HepG2 (cell line): Measurements from ENCODE around the gene CDK18. TPM values are rescaled to one million over a fixed set of nuclear protein-coding genes. Genes with fewer than 3 reads are reported as not detected.
A peak's percentile ranks its signal among the peaks of the same experiment; 100 is the strongest.

Experiments
- ATAC-seq: fragments of 200-7000 bp; cut with Tn5 transposase; 3 replicates; pipeline ENCODE4 v1.9.1; 2020; ENCODE audit warnings: mild to moderate bottlenecking, moderate library complexity
- BruUV-seq: library from RNA; stranded (reverse); fragments of 400-500 nt; replicated peaks from 2 replicates; lab custom pipeline; 2021; lab: Mats Ljungman, UMichigan
- CTCF ChIA-PET: fragments of 300-600 bp; formaldehyde crosslinking; extraction: SDS; loops from one replicate; lab custom pipeline; 2021; ENCODE audit warnings: low total read pairs, inconsistent platforms, low intra/inter-chr PET ratio; lab: Yijun Ruan, JAX
- POLR2A ChIA-PET: fragments of 350-600 bp; sonication (Branson Sonifier 250); formaldehyde crosslinking; loops from one replicate; lab custom pipeline; 2020; ENCODE audit warnings: antibody characterized with exemption, inconsistent platforms; lab: Yijun Ruan, JAX
- DNase-seq: peaks from one replicate; pipeline ENCODE4 v3.0.0-alpha.2; 2015; ENCODE audit warnings: low spot score
- FAIRE-seq: peaks from 3 replicates; lab custom pipeline; 2011; peaks lifted over from hg19 to GRCh38; lab: Jason Lieb, UNC
- H2AFZ ChIP-seq: one replicate; pipeline ENCODE4 v1.6.1; 2011; ENCODE audit warnings: low read length, inconsistent platforms
- H3K27ac ChIP-seq: fragments of 300-600 bp; 3 replicates; pipeline ENCODE4 v1.8.0; 2011; ENCODE audit warnings: mixed run types, mild to moderate bottlenecking, mixed read lengths, low read length, inconsistent platforms; ENCODE audit not compliant: insufficient read depth; ENCODE audit errors: extremely low read length
- H3K27me3 ChIP-seq, 2 experiments: fragments of 200-600 bp in 1 of 2; 2 replicates in 1 of 2; 3 replicates in 1 of 2; pipeline versions ENCODE4 v1.6.0 to v1.8.0; 2011; ENCODE audit warnings: low read length in 2 of 2, mild to moderate bottlenecking in 2 of 2, moderate library complexity in 2 of 2, inconsistent platforms in 1 of 2; ENCODE audit not compliant: insufficient read depth in 2 of 2, control insufficient read depth in 1 of 2
- H3K36me3 ChIP-seq, 2 experiments: fragments of 200-600 bp in 1 of 2; replicated peaks in 1 of 2; 2 replicates in 1 of 2; 3 replicates in 1 of 2; pipeline versions ENCODE4 v1.5.1 to v1.8.0; 2011; ENCODE audit warnings: low read length in 2 of 2, inconsistent platforms in 1 of 2; ENCODE audit not compliant: insufficient read depth in 2 of 2, control insufficient read depth in 1 of 2
- H3K4me1 ChIP-seq: 2 replicates; pipeline ENCODE4 v1.5.1; 2012; ENCODE audit warnings: low read length, inconsistent platforms; ENCODE audit not compliant: insufficient read depth
- H3K4me2 ChIP-seq: 2 replicates; pipeline ENCODE4 v1.6.0; 2011; ENCODE audit warnings: low read depth, low read length, inconsistent platforms
- H3K4me3 ChIP-seq, 3 experiments: fragments of 200-600 bp in 1 of 3; sonication (generic), shearing (Covaris generic) in 1 of 3; replicated peaks in 1 of 3; 2 replicates each; pipeline ENCODE4 v1.5.1; 2011 to 2016; ENCODE audit warnings: low read length in 3 of 3, inconsistent platforms in 2 of 3, low read depth in 2 of 3, mild to moderate bottlenecking in 2 of 3, control low read depth in 1 of 3, mixed read lengths in 1 of 3; ENCODE audit not compliant: insufficient read depth in 1 of 3
- H3K79me2 ChIP-seq: one replicate; pipeline ENCODE4 v1.6.1; 2011; ENCODE audit warnings: low read length, inconsistent platforms; ENCODE audit not compliant: insufficient read depth
- H3K9ac ChIP-seq: 2 replicates; pipeline ENCODE4 v1.6.0; 2011; ENCODE audit warnings: mild to moderate bottlenecking, low read depth, low read length, inconsistent platforms; ENCODE audit not compliant: insufficient read depth
- H3K9me3 ChIP-seq: 2 replicates; pipeline ENCODE4 v1.5.1; 2012; ENCODE audit warnings: mild to moderate bottlenecking, low read length
- H4K20me1 ChIP-seq: 2 replicates; pipeline ENCODE4 v1.6.0; 2011; ENCODE audit warnings: inconsistent platforms, mild to moderate bottlenecking, low read length, moderate library complexity; ENCODE audit not compliant: insufficient read depth
- GFI1 ChIP-seq: sonication (generic); formaldehyde crosslinking; IDR thresholded peaks from 2 replicates; pipeline ENCODE4 v1.5.0; 2020; ENCODE audit warnings: missing genetic modification reagents, mild to moderate bottlenecking, borderline replicate concordance
- HMGA1 ChIP-seq: sonication (generic); formaldehyde crosslinking; conservative IDR thresholded peaks from 2 replicates; pipeline ENCODE4 v1.4.0; 2020; ENCODE audit warnings: missing genetic modification reagents
- MAX ChIP-seq: IDR thresholded peaks from 2 replicates; pipeline ENCODE4 v1.6.1; 2012; ENCODE audit warnings: inconsistent platforms
- MNT ChIP-seq: fragments of 450-650 bp; IDR thresholded peaks from 2 replicates; pipeline ENCODE4 v1.6.1; 2016
- XBP1 ChIP-seq: sonication (generic); formaldehyde crosslinking; IDR thresholded peaks from 2 replicates; pipeline ENCODE4 v1.5.0; 2020; ENCODE audit warnings: missing genetic modification reagents
- ZBTB49 ChIP-seq: sonication (generic); formaldehyde crosslinking; IDR thresholded peaks from 2 replicates; pipeline ENCODE4 v1.4.0; 2020; ENCODE audit warnings: missing genetic modification reagents, borderline replicate concordance
- ZFP41 ChIP-seq: sonication (generic); formaldehyde crosslinking; IDR thresholded peaks from 2 replicates; pipeline ENCODE4 v1.4.0; 2020; ENCODE audit warnings: mild to moderate bottlenecking, missing genetic modification reagents, borderline replicate concordance
- ZNF296 ChIP-seq: sonication (generic); formaldehyde crosslinking; conservative IDR thresholded peaks from 2 replicates; pipeline ENCODE4 v1.5.0; 2020; ENCODE audit warnings: mild to moderate bottlenecking, missing genetic modification reagents
- ZNF354B ChIP-seq: sonication (generic); formaldehyde crosslinking; IDR thresholded peaks from 2 replicates; pipeline ENCODE4 v1.8.0; 2022; ENCODE audit warnings: mild to moderate bottlenecking, missing genetic modification reagents
- ZNF782 ChIP-seq: sonication (generic); formaldehyde crosslinking; IDR thresholded peaks from 2 replicates; pipeline ENCODE4 v1.4.0; 2020; ENCODE audit warnings: missing genetic modification reagents, mild to moderate bottlenecking, borderline replicate concordance
- ZSCAN5A ChIP-seq: sonication (generic); formaldehyde crosslinking; IDR thresholded peaks from 2 replicates; pipeline ENCODE4 v1.8.0; 2022; ENCODE audit warnings: mild to moderate bottlenecking, missing genetic modification reagents, borderline replicate concordance
- WGBS: methylation state at CpG from one replicate; pipeline ENCODE4 v1.1.6; 2017; ENCODE audit warnings: low lambda C conversion rate; 5-methylcytosine and 5-hydroxymethylcytosine counted together
- in situ Hi-C: cut with HindIII; loops from 2 replicates; pipeline ENCODE4 v1.10.0; 2017; ENCODE audit warnings: low pct_unique_long_range_greater_than_20kb; ENCODE audit not compliant: extremely low pct_ligation_motif_present
- intact Hi-C: fragments of 100-400 bp; cut with micrococcal nuclease; formaldehyde crosslinking; loops from one replicate; pipeline ENCODE4 v1.10.0; 2022; ENCODE audit not compliant: unreplicated experiment
- polyA plus RNA-seq, 8 experiments: library from polyadenylated mRNA; depleted of rRNA in 3 of 8; stranded (reverse) in 7 of 8; unstranded in 1 of 8; fragments of >200 nt; fragmentation: Illumina TruSeq in 4 of 8; extraction: Trizol in 4 of 8; gene quantifications; 2 replicates each; pipeline versions ENCODE4 v1.2.1 to v1.2.3, GENCODE V29; 2011 to 2016; ENCODE audit warnings: low read depth in 4 of 8, missing spikeins in 1 of 8, mixed read lengths in 1 of 8; ENCODE audit not compliant: insufficient read depth in 1 of 8
- total RNA-seq, 5 experiments: library from RNA; depleted of rRNA; stranded (reverse); fragments of >200 nt; fragmentation: Illumina TruSeq; extraction: Trizol; gene quantifications; 2 replicates each; pipeline ENCODE4 v1.2.3, GENCODE V29; 2016; ENCODE audit warnings: low read depth in 1 of 5

CDK18 gene
- total and polyA plus RNA-seq, 2 of the 13 experiments (the other 11 are each of a cell fraction or from before 2014, with no cell fraction given) = 6.4 to 38.8 TPM

GRCh38 chr1:205576011-205576410 is 71.5 kb downstream of the CDK18 start:
- no peak overlapping the region for H3K9ac ChIP-seq
- no peaks in the 10 kb centered on the region for H3K9me3 ChIP-seq
- no TSS peak for BruUV-seq
- no peaks in the 10 kb centered on the region for H3K36me3 ChIP-seq
- TF ChIP-seq MNT = peak; percentile 12; the same call in 1 of the 2 replicates
- no peak for TF ChIP-seq ZNF782 (CRISPR knock-in tag)
- intact Hi-C loops = no loop called here
- no peak overlapping the region for H2AFZ ChIP-seq
- no peak overlapping the region for H3K4me3 ChIP-seq
- H3K79me2 ChIP-seq = no peaks in the 10 kb centered on the region
- WGBS = 18% methylated on average over 3 of the region's 3 CpGs
- POLR2A ChIA-PET = no interaction called here
- FAIRE-seq (no peak), ATAC-seq (no peak), DNase-seq (no peak)
- H3K27me3 ChIP-seq = peaks cover 16 to 80% of the 10 kb centered on the region in 2 experiments
- H3K4me1 ChIP-seq = peaks cover under 1% of the 10 kb centered on the region; the same call in 1 of the 2 replicates
- no peak overlapping the region for H3K27ac ChIP-seq
- in situ Hi-C loops = no loop called here
- H4K20me1 ChIP-seq = no peaks in the 10 kb centered on the region
- no peak overlapping the region for H3K4me2 ChIP-seq
- CTCF ChIA-PET = no interaction called here

GRCh38 chr1:205576805-205577761 is 72.6 kb downstream of the CDK18 start:
- Histone ChIP-seq H3K9me3 (no peaks in the 10 kb centered on the region), H3K4me1 (peaks cover 12% of the 10 kb centered on the region), H3K27me3 (peaks cover 16 to 80% of the 10 kb centered on the region in 2 experiments), H3K36me3 (no peaks in the 10 kb centered on the region), H3K27ac (no peak overlapping the region), H3K4me2 (no peak overlapping the region), H3K4me3 (no peak overlapping the region), H4K20me1 (no peaks in the 10 kb centered on the region), H3K9ac (no peak overlapping the region), H3K79me2 (no peaks in the 10 kb centered on the region), H2AFZ (no peak overlapping the region)
- intact Hi-C loops = no loop called here
- BruUV-seq = no TSS peak
- in situ Hi-C loops = no loop called here
- ATAC-seq = peak; percentile 62
- no peak for DNase-seq
- 33% methylated on average over 18 of the region's 22 CpGs for WGBS
- POLR2A ChIA-PET = no interaction called here
- CTCF ChIA-PET = no interaction called here
- no peak for FAIRE-seq
- TF ChIP-seq HMGA1 (CRISPR knock-in tag) (no peak), ZBTB49 (CRISPR knock-in tag) (no peak), ZNF354B (CRISPR knock-in tag) (no peak), ZSCAN5A (CRISPR knock-in tag) (no peak), XBP1 (CRISPR knock-in tag) (no peak), GFI1 (CRISPR knock-in tag) (no peak), ZNF296 (CRISPR knock-in tag) (no peak), MAX (no peak), ZFP41 (CRISPR knock-in tag) (no peak)
